Nephron progenitor cell (in vitro differentiated cells): ENCODE results near the gene PROSER3.
"Not testable (repeated sequence)": the region's sequence is repeated elsewhere in the genome, so short reads cannot be mapped to it uniquely, and the experiment has no call there.

Source experiments
- DNase-seq: peaks from one replicate; pipeline ENCODE4 v3.0.0; 2021
- H3K27ac Mint-ChIP-seq: 2 replicates; pipeline ENCODE4 v1.8.0; 2021; ENCODE audit warnings: mild to moderate bottlenecking, moderate library complexity, mixed read lengths
- H3K27me3 Mint-ChIP-seq: 2 replicates; pipeline ENCODE4 v1.8.0; 2021; ENCODE audit warnings: mild to moderate bottlenecking, low read depth, mixed read lengths; ENCODE audit not compliant: poor library complexity
- H3K36me3 Mint-ChIP-seq: 2 replicates; pipeline ENCODE4 v1.8.0; 2021; ENCODE audit warnings: low read depth, mixed read lengths
- H3K4me1 Mint-ChIP-seq: 2 replicates; pipeline ENCODE4 v1.8.0; 2021; ENCODE audit warnings: mixed read lengths
- H3K4me3 Mint-ChIP-seq: 2 replicates; pipeline ENCODE4 v1.8.0; 2021; ENCODE audit warnings: mild to moderate bottlenecking, moderate library complexity, mixed read lengths
- H3K9me3 Mint-ChIP-seq: 2 replicates; pipeline ENCODE4 v1.8.0; 2021; ENCODE audit warnings: mild to moderate bottlenecking, moderate library complexity, mixed read lengths
- CTCF ChIP-seq: fragments of 200-600 bp; sonication (generic); IDR thresholded peaks from 2 replicates; pipeline ENCODE4 v1.5.0; 2021; ENCODE audit warnings: antibody characterized with exemption

The PROSER3 gene

GRCh38 chr19:35768082-35768421 lies 10.1 kb downstream of the PROSER3 start:
- peaks cover 3% of the 10 kb centered on the region for H3K27me3 Mint-ChIP-seq

GRCh38 chr19:35772362-35772761 lies 14.4 kb downstream of the PROSER3 start:
- H3K9me3 Mint-ChIP-seq, DNase-seq, H3K4me3 Mint-ChIP-seq, H3K27ac Mint-ChIP-seq, H3K27me3 Mint-ChIP-seq: not testable (repeated sequence)
- peaks cover 17% of the 10 kb centered on the region for H3K36me3 Mint-ChIP-seq
- peaks cover 45% of the 10 kb centered on the region for H3K4me1 Mint-ChIP-seq

More at GRCh38 chr19:35768082-35768421, 10.1 kb downstream of the PROSER3 start:
- Mint-ChIP-seq H3K27ac (no peak overlapping the region), H3K9me3 (no peaks in the 10 kb centered on the region), H3K4me1 (peaks cover 36% of the 10 kb centered on the region), H3K4me3 (no peak overlapping the region), H3K36me3 (peaks cover 26% of the 10 kb centered on the region)
- no peak for DNase-seq
- TF ChIP-seq CTCF: no peak

GRCh38 chr19:35773020-35773806 lies 15.2 kb downstream of the PROSER3 start:
- peaks cover 10% of the 10 kb centered on the region for H3K27me3 Mint-ChIP-seq
- peaks cover 17% of the 10 kb centered on the region for H3K36me3 Mint-ChIP-seq
- no peak overlapping the region for H3K4me3 Mint-ChIP-seq
- DNase-seq: no peak
- H3K27ac Mint-ChIP-seq: no peak overlapping the region
- no peak for TF ChIP-seq CTCF
- H3K4me1 Mint-ChIP-seq: peaks cover 43% of the 10 kb centered on the region
- H3K9me3 Mint-ChIP-seq: no peaks in the 10 kb centered on the region

GRCh38 chr19:35774274-35775045 lies 16.5 kb downstream of the PROSER3 start:
- no peak overlapping the region for H3K27ac Mint-ChIP-seq
- no peak for TF ChIP-seq CTCF
- H3K4me3 Mint-ChIP-seq: peak overlapping the region; percentile 89
- peaks cover 33% of the 10 kb centered on the region for H3K4me1 Mint-ChIP-seq
- H3K36me3 Mint-ChIP-seq: peaks cover 12% of the 10 kb centered on the region
- DNase-seq: no peak
- H3K27me3 Mint-ChIP-seq: peaks cover 10% of the 10 kb centered on the region
- H3K9me3 Mint-ChIP-seq: no peaks in the 10 kb centered on the region

GRCh38 chr19:35775046-35775297 lies 17.0 kb downstream of the PROSER3 start:
- TF ChIP-seq CTCF: no peak
- Mint-ChIP-seq H3K4me1 (peaks cover 33% of the 10 kb centered on the region), H3K36me3 (peaks cover 9% of the 10 kb centered on the region), H3K27me3 (peaks cover 13% of the 10 kb centered on the region), H3K9me3 (no peaks in the 10 kb centered on the region), H3K4me3 (peak overlapping the region; percentile 89), H3K27ac (no peak overlapping the region)
- no peak for DNase-seq

- peak within 1 kb of the TSS; percentile 89 for H3K4me3 Mint-ChIP-seq
- H3K4me1 Mint-ChIP-seq: peaks cover 33% of the 10 kb centered on the region
- H3K27me3 Mint-ChIP-seq: peaks cover 13% of the 10 kb centered on the region
- no peak for TF ChIP-seq CTCF
- DNase-seq: peak; percentile 100
- no peak within 1 kb of the TSS for H3K27ac Mint-ChIP-seq
- H3K36me3 Mint-ChIP-seq: peaks cover 5% of the 10 kb centered on the region
- no peaks in the 10 kb centered on the region for H3K9me3 Mint-ChIP-seq
These were observed 17.5 kb downstream of the PROSER3 start, which contains the start of gene ARHGAP33 for GRCh38 chr19:35775298-35776101. TSS of gene ARHGAP33 (plus strand) at chr19:35775564. CDS start at chr19:35775659, 95 bp downstream.
